ENCODE data around the gene COPG2.

Gene COPG2

DNA sequence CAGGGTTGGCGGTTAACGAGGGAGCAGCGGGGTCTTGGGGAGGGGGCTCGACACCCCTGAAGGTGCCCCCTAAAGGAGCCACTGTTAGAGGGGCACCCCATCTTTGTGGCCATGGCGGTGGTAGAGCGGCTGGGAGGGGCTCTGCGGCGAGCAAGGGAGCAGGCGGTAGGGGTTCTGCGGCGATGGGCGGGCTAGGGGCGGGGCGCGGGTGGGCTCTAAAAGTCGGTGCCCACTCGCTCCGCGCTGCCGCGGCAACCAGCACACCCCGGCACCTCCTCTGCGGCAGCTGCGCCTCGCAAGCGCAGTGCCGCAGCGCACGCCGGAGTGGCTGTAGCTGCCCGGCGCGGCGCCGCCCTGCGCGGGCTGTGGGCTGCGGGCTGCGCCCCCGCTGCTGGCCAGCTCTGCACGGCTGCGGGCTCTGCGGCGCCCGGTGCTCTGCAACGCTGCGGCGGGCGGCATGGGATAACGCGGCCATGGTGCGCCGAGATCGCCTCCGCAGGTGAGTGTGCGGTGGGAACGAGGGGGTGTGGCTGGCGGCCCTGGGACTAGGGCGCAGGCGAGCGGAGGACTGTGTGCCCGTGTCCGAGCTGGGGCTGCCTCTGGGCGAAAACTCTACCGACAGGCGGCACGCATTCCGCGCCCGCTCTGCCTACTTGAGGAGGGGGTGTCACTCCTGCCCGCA lies 176.6 kb downstream of the COPG2 start, which contains the start of gene MEST:
MEST (plus strand) TSS at position 245 of the 682 bp plus-strand sequence; CDS start at position 474, 229 bp downstream.
- peak; percentile 37 for DNase-seq

DNA sequence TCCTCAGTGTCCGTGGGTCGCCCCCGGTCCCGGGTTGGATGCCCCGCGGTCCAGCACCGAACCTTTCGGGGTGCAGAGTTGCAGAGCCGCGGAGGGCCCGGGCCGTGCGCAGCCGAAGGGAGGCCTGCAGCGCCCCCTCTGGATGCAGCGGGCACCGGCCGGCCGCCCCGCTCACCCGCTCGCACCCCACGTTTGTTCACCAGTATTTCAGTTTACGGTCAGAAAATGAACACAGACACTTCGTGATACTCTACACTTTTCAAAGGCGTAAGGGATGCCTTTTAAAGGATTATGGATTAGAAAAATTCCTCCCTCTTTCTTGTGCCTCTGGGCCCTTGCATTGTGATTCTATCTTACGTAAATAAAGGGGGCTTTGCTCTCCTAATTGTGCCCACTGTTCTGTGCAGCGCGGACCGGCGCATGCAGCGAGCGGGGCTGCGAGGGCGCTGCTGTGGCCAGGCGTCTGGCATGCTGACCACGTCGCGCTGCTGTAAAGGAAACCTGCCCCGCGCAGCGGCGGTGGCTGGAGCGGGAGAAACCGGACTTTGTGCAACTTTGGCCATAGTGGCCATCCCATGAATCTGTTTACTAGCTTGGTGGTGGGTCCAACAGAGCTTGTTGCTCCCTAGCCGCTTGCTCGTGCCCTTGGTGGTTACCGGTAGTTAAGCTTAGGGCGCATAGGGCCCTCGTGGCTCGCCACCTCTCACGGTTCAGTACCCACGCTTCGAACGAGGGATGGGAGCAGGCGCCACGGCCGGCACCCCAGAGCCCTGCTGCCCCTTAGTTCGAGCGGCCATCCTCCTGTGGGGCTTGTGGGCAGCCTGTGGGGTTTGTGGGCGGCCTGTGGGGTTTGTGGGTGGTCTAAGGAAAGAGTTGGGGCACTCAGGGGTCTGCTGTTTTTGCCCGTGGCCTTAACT lies 177.4 kb downstream of the COPG2 start:
- peak; percentile 47 for DNase-seq

DNA sequence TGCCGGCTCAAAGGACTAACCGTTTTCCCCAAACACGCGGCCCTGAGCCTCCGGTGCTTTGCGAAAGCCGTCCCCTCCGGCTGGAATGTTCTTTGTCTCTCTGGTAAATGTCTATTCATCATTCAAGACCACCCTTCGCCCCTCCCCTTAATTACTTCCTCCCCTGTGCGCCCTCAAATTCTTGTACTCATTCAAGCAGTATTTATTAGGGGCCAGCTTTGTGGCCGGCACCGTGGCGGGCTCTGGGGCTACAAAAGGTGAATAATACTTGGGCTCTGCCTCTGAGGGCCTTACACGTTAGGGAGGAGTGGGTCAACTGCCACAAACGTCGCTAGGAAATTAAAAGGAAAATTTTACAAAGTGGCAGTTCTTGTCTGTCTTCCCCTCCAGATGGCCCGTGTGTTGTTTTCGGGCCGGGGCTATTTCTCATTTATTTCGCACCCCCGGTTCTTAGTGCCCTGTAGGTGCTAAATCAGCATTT lies 178.2 kb downstream of the COPG2 start:
- DNase-seq = no peak

DNA sequence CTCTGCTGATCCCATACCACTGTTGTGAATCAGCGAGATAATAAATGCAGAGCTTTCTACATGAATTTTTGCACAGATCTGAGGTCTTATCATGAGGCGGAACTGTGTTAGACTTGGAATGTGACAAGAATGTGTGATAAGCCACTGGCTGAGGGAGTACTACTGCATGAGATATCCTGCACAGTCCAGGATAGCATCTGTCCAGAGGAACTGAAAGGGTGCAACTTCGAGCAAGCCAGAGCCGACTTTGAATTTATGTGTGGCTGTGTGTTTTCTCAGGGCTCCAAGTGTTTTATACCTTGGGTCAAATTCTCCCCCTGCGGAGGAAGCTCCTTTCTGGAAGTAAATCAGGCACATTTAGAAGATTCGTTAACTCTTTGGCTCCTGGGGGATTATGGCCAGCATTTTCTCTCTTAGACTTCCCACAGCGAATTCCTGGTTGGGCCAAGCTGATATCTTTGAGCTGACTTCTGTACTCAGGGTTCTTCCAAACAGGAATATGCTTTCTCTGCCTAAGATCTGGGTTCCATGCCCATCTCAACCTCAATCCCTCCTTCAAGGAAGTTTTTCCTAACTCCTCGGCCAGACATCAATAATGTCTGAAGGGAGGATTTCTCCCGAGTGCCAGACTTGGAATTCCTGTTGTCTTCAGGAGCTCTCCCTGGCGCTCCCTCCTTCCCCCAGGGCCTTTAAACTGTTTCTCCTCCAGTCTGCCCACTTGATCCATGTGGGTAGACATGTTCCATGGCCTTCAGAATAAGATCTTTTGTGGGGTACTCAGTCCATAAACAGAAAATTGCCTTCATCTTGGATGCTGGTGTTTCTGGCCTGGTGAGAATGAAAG lies 179.2 kb downstream of the COPG2 start:
- DNase-seq = no peak

DNA sequence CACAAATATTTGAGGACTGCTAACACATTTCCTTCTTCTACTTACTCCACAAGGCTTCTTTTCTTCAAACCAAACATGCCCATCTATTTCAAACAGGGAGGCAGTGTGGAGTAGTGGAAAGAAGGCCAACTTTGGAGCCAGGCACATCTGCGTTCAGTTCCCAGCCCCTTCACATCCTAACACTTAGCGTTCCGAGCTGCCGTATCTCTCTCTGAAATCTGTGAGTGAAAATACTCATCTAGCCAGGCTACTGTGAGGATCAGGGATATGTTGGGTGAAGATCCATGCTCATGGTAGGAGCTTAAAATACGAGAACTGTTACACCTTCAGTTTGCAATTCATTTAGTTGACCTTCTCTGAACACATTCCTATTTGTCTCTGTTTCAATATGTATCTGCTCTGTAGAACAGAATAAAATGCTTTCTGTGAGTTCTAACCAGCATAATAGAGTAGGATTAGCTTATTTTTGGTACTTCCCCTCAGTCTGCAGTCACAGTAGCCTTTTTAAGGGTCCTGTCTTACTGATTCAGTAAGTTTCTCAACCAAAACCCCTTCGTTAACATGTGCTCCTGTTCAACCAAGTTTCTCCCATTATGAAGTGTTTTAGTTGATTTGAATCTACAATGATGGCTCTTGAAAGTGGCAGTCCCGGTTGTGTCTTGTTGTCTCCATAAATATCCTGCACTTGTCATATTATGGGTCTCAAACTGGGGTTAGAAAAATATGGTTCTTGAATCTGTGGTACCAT lies 180.0 kb downstream of the COPG2 start:
- no peak for DNase-seq

DNA sequence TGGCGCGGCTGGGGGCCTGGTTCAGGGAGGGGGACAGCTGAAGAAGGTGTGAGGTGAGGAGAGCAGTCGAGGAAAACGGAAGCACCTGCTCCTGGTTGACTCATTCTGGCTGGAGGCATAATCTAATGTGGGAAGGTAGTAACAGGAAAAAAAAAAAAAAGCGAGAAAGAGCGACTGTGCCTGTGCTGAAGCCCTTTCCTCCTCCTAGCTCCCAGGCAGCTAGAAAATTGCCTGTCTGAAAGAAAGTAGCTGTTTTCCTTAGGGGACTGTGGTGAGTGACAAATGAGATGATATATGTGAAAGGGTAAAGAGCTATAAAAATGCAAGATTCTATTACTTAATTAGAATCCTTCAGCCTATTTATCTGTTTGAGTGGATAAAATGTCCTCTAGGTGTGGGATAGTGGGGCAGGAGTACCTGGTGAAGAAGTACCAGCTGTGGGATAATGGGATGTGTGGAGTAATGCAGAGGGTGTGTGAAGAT lies 181.6 kb downstream of the COPG2 start:
- no peak for DNase-seq

DNA sequence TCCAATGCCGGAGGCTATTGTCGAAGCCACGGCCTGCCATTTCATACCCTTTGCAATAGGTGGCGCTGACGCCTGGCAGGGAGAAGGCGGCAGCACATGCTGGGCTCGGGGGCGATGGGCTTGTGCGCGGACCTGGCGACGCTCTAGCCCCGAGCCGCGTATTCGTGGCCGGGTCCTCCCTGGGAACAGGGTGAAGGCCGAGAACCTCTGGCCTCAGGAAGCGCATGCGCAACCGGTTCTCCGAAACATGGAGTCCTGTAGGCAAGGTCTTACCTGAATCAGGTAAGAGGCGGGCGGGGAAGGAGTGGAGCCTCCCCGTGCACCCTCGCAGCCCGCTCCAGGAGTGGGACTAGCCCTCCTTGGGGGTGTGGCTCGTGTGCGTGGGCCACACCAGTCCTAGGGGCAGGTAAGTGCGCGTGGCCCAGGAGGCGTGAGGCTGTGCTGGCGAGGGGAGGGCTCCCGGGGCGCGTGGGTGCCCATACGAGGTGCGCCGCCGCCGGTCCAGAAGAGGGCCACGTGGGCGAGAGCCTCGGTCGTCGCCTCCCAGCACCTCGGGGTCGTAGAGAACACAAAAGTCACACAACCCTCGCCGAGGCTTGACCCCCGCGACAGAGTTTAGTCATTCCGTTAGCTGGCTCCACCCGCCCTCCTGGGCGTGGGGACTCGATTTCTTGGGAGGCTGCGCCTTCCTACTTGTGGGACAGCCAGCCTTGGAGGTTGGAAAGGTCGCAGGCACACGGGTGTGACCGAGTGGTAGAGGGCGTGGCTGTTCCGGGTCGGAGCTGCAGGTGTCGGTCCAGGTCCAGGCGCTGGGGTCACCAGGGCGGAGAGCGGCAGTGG lies 182.2 kb downstream of the COPG2 start:
- DNase-seq = peak; percentile 66

DNA sequence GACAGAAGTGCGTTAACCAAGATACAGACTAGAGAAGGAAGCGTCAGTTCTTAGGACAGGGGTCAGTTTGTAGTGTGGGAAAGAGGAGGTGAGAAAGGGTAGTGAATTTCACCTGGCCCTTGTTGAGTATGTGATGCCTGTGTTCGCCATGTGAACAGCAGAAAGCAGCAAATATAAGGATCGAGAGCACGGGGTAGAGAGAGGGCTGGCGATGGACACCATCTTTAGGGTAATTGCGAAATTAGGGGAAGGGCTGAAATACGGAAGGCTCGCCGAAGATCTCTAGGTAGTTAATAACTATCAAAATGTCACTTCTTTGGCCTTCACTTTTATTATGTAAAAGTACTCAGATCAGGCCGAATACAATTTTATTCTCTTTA lies 182.8 kb downstream of the COPG2 start:
- no peak for DNase-seq

DNA sequence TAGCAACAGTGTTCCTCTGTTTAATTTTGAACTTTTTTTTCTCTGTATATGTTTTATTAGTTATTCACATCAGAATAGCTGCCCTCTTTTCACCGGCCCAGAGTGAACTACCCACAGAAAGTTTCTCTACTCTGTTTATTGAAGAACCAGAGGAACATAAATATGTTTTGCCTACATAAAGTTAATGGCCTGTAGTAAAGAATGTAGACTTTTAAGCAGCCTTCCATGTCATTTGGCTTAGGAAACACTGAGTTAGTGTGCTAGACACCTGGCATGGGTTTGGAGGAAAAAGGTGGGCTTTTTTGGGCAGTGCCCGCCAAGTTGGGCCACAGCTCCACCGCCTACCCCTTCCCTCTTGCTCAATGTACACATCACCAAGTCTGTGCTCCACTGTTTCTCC lies 185.5 kb downstream of the COPG2 start:
- DNase-seq = no peak

DNA sequence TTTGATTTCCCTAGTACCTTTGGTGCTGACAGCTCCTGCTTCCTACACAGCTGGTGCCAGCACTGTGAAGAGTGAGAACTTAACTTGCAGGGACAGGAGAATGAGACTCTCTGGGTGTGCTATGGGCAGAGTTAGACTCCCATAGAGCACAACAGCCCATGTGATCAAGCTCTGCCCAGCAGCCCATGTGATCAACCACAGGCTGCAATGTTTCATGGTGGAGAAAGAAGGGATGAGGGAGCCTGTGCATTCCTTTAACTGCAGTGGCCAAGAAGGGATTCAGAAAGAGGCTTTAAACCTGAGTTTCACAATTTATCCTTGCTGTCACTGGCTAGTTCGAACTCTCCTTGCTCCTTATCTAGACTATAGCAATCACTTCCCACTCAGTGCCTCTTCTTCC lies 186.7 kb downstream of the COPG2 start:
- DNase-seq = no peak

DNA sequence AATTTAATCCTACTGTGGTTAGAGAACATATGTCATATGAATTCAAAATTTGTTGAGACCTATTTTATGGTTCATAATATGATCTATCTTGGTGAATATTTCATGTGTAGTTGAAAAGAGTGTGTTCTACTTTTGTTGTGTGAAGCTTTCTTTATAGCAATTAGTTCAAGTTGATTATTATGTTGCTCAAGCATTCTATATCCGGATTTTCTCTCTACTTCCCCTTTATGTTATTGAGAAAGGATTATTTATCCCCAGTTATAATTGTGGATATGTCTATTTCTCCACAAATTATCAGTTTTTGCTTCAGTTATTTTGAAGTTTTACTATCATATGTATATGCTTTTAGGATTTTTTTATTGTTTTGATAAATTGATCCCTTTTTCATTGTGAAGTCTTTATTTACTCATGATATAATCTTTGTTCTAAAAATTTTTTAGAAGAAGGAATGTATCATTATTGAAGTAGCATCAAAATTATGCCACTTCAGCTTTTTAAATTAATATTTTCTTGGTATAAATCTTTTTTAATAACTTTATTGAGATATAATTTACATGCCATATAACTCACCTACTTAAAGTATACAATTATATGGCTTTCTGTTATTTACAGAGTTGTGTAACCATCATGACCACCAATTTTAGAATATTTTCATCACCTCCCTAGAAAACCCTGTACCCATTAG lies 188.7 kb downstream of the COPG2 start:
- DNase-seq = no peak

DNA sequence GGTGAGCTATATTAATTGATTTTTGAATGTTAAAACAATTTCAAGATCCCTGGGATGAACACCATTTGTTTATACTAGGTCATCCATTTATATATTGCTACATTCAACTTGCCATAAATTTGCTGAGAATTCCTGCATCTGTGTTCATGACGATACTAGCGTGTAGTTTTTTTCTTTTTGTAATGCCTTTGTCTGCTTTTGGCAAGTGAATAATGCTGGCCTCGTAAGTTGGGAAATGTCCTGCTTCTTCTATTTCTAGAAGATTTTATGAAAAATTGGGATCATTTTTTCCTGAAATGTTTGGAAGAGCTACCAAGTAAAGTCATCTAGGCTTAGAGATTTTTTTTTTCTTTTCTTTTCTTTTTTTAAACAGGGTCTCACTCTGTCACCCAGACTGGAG lies 189.6 kb downstream of the COPG2 start:
- no peak for DNase-seq

DNA sequence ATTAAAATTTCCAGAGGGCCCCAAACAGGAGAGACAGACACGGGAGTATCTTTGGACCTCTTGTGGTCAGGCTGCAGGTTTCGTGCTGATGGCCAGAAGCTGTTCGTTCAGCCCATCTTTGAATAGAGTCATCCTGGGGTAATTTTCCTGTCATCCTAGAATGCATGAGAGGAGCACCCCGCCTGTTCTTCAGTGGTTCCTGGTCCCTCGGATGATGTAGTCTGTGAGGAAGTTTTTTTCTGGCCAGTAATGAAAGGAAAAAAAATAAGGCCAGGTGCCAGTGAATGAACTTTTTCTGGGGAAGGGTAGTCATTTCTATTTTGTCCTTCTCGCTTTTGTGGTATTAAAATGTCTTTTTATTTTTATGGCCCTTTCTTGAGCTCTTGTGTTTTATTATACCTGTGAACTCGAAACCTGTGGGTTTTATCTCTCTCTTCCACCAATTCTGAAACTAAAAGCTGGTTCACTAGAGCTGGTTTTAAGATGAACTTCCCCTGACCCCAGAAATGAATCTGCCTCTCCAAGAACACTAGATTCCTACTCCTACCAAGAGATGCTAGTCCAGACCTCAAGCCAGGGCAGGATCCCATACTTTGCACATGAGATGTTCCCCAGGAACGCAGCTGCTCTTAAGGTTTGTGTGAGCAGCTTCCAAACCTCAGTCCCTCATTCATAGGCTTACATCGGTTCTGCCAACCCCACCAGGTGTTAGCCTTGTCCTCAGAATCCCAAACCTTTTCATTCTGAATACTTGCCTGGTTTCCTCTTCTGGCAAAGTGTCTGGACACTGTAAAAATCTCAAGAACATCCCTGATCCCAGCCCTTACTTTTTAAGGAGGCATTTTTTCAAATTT lies 192.0 kb downstream of the COPG2 start:
- no peak for DNase-seq

DNA sequence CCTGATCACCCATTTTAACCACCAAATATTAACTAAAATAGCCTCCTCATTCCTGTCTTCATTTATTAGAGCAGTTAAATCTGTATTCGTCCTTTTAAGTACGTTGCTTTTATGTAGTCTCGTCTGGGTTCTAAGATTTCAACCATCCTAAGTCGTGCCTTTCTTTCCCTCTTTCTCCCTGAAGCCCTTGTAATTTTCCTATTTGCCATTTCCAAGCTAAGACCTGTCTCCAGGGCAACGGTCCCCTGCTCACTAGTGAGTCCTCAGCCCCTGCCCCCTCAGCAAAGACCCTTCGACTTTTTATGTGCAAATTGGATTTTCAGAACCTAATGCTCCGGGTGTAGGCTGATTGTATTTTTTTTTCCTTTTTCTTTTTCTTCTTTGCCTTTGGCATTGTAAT lies 192.8 kb downstream of the COPG2 start:
- no peak for DNase-seq

DNA sequence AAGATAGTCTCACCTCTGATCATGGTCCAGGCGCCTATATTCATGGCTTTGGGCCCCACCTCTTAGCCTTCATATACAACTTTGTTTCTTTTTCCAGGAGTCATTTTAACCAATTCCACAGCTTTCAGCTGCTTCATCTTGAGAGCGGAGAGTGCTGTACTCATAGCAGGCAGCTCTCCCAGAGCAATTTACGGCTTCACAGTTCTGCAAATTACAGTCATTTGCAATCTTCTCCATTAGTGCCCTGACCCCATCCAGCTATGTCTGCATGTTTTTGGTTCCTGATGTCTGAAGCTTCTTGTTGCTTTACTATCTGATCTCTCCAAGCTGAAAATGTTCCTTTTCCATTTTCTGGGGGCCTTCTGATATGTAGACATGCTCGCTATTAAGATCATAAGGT lies 194.7 kb downstream of the COPG2 start:
- no peak for DNase-seq

DNA sequence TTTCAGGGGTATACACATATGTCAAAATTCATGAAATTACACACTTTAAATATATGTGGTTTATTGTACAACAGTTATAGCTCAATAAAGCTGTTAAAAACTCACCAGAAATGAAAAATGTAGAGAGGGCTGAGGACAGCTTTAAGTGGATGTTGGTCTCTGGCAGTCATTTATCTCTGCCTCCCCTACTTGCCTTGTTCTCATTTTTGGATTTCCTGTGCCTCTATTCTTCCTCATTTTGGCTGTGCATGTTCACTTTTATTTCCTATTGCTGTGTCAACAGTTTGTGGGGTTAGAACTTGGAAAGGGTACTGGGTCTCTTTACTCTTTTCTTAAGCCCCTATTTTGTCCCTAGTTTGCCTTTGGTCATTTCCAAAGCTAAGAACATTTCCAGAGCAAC lies 195.3 kb downstream of the COPG2 start:
- no peak for DNase-seq

DNA sequence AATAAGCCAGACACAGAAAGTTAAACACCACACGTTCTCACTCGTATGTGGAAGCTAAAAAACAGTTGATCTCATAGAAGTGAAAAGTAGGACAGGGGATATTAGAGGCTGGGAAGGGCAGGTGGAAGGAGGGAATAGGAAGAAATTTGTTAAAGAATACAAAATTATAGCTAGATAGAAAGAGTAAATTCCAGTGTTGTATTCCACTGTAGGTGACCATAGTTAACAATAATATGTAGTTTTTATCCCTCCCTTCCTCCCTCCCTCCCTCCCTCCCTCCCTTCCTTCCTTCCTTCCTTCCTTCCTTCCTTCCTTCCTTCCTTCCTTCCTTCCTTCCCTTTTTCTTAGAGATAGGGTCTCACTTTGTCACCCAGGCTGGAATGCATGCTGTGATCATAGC lies 196.6 kb downstream of the COPG2 start:
- no peak for DNase-seq

DNA sequence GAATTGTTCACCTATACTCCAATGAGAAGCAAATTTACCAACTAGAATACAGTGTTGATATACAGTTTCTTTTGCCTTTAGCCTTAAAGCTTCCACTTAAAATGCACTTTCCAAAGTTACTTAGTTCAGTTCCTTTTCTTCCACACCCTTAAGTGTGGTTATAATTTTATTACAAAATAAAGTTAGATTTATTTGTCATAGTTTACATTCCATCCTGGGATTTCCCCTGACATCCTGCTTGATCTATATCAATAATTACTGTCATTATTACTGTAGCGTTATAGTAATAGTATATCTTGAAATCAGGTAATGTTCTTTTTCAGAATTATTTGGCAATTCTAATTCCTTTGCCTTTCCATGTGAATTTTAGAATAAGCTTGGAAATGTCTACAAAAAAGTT lies 199.9 kb downstream of the COPG2 start:
- DNase-seq = no peak

DNA sequence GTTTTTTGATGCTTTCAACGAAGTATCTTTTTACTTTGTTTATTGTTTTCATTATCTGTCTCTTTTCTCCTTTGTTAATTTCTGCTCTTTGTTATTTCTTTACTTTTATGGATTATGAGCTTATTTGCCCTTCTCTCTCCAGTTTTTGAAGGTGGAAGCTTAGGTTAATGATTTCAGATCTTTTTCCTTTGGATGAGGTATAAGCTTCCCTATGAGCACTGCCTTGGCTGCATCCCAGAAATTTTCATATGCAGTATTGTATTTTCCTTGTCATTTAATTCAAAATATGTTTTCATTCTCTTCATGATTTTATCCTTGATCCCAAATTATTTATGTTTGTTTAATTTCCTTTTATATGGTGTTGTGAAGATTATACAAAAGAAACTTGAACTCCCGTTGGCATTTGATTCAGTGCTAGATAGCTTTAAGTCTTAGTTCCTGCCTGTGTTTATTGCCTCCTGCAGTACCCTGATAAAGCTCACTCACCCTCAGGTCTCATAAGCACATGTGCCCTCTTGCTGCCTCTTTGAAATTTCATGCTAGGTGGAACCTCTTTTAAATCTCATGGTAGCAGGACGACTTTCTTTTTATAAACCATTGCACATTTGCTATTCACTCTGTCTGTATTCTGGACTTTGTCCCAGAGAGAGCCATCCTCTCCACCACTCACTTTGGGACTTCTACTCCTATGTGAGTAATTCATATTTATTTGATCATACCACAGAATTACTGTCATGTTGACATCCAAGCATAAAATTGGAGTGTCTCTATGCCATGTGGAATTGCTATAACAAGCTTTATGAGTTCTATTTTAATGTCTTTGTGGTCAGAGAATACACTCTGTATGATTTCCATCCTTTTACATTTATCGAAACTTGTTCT lies 204.8 kb downstream of the COPG2 start:
- DNase-seq = no peak

Measured in activated CD8-positive, alpha-beta memory T cell treated with anti-CD3 and anti-CD28 coated beads, Interleukin-2, amount 50 U/mL, for 4 hours (primary cell).